AG04449 (cell line): ENCODE data around the gene TBXA2R.
A peak's percentile ranks its signal among the peaks of the same experiment; 100 is the strongest.

Source experiments
- CTCF ChIA-PET: fragments of 350-600 bp; formaldehyde crosslinking; extraction: SDS; loops from one replicate; lab custom pipeline; 2021; ENCODE audit warnings: antibody characterized with exemption; lab: Yijun Ruan, JAX
- POLR2A ChIA-PET: fragments of 400-600, 350-600 bp; formaldehyde crosslinking; extraction: SDS; loops from one replicate; lab custom pipeline; 2020; ENCODE audit warnings: antibody characterized with exemption, inconsistent platforms; lab: Yijun Ruan, JAX
- DNase-seq: peaks from one replicate; pipeline ENCODE4 v3.0.0-alpha.2; 2010; ENCODE audit warnings: low read depth, low spot score
- H3K4me3 ChIP-seq: 2 replicates; pipeline ENCODE4 v1.5.1; 2011; ENCODE audit warnings: low read depth, mild to moderate bottlenecking, control low read depth, low read length
- TF ChIP-seq, protein P1 (sequence below): IDR thresholded peaks from one replicate; pipeline ENCODE4 v1.5.1; 2011; ENCODE audit warnings: mild to moderate bottlenecking, moderate library complexity, low read length, control low read depth, inconsistent platforms; ENCODE audit not compliant: insufficient read depth; ENCODE audit errors: missing control alignments

TBXA2R gene

DNA sequence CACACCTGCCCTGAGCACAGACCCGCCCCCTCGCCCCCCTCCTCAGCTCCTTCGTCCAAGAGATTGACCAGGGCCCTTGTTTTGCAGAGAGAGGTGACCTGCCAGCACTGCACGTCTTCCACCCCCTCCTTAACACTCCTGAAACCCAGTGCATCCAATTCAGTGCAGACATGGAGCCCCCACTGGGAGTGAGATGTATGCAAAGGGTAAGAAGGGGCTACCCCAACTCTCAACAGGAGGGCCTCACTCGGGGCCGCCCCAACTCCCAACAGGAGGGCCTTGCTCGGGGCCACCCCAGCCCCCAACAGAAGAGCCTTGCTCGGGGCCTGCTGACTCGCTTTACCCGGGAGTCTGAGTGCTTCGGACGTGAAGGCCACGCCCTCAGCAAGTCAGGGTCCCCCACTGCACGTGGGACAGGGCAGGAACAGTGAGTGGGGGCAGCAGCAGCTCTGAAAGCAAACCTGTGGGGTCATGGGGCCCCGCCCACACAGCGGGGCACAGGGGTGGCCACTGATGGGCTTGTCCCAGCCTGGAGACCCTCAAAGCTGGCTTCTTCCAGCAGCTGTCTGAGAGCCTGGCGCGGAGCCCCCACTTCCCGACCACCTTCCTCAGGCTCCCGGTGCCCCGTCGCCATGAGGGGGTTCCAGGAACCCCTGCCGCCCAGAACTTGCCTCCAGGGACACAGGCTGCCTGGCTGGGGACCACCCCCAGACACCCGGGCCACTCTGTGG lies 14.3 kb upstream of the TBXA2R start:
- DNase-seq, result no peak
- ChIA-PET CTCF (interaction anchor here (1.5 to 7.1 kb wide), 5 partner anchors 12 to 316 kb away, joined by 5 to 54 read pairs (median 10); partner anchors contain the start of gene GIPC3), POLR2A (interaction anchor here (1.6 kb wide), 1 partner anchor 13 kb away, joined by 5 read pairs; no protein-coding TSS in a partner anchor)
- H3K4me3 ChIP-seq, result no peak overlapping the region
- TF ChIP-seq, protein P1, sequence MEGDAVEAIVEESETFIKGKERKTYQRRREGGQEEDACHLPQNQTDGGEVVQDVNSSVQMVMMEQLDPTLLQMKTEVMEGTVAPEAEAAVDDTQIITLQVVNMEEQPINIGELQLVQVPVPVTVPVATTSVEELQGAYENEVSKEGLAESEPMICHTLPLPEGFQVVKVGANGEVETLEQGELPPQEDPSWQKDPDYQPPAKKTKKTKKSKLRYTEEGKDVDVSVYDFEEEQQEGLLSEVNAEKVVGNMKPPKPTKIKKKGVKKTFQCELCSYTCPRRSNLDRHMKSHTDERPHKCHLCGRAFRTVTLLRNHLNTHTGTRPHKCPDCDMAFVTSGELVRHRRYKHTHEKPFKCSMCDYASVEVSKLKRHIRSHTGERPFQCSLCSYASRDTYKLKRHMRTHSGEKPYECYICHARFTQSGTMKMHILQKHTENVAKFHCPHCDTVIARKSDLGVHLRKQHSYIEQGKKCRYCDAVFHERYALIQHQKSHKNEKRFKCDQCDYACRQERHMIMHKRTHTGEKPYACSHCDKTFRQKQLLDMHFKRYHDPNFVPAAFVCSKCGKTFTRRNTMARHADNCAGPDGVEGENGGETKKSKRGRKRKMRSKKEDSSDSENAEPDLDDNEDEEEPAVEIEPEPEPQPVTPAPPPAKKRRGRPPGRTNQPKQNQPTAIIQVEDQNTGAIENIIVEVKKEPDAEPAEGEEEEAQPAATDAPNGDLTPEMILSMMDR, result no peak

DNA sequence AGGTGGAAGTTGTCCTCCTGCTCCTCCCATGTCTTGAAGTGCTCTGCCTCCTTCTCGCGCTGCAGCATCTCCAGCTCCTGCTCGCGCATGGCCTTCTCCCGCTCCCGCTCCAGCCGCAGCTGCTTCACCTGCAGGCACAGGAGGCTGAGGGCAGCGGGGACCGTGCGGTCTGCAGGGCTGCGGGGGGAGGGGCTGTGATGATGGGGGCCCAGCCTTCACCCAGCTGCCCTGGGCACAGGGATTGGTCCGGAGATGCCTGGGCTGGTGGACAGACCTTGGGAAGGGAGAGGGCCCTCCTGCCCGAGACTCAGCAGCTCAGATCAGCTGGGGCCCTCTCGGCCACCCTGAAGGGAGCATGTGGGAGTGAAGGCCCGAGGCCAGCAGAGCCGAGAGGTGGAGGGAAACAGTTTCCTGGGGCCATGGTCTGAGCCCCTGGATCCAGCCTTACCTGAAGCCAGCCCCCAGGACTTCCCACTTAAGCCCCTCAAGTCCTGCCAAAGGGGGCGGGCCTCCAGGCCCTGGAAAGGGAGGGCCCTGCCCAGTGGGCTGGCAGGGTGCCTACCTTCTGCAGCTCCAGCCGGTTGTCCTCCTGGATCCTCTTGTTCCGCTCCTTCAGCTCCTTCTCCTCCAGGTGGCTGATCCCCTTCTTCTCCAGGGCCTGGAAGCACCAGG lies 13.6 kb upstream of the TBXA2R start:
- ChIA-PET CTCF (interaction anchor here (1.5 to 7.1 kb wide), 4 partner anchors 11 to 315 kb away, joined by 5 to 54 read pairs (median 24); partner anchors contain the start of gene GIPC3), POLR2A (interaction anchor here (1.6 kb wide), 1 partner anchor 12 kb away, joined by 5 read pairs; no protein-coding TSS in a partner anchor)
- TF ChIP-seq, protein P1, result no peak

DNA sequence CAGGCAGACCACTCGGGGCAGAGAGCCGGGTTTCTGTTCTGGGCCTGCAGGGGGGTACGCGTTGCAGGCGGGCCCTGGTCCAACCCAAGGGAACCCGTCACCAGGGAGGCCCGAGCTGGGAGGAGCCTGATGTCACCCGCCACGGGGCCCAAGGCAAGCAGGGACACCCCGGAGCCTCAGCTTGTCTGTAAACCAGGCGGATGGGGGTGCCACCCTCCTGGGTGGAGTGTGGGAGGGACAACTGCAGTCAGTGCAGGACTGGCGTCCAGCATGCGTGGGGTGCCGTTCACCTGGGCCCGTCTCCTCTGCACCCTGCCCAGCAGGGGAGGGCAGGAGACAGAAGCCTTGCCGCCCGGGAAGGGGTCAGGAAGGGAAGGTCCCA lies 12.9 kb upstream of the TBXA2R start:
- TF ChIP-seq, protein P1, result no peak
- H3K4me3 ChIP-seq, result no peak overlapping the region
- CTCF ChIA-PET, result interaction anchor here (1.2 to 7.1 kb wide), 6 partner anchors 11 to 74 kb away, joined by 3 to 54 read pairs (median 6); partner anchors contain the start of gene GIPC3

More for the DNA sequence above, 13.6 kb upstream of the TBXA2R start:
- H3K4me3 ChIP-seq, result no peak overlapping the region
- DNase-seq, result no peak

DNA sequence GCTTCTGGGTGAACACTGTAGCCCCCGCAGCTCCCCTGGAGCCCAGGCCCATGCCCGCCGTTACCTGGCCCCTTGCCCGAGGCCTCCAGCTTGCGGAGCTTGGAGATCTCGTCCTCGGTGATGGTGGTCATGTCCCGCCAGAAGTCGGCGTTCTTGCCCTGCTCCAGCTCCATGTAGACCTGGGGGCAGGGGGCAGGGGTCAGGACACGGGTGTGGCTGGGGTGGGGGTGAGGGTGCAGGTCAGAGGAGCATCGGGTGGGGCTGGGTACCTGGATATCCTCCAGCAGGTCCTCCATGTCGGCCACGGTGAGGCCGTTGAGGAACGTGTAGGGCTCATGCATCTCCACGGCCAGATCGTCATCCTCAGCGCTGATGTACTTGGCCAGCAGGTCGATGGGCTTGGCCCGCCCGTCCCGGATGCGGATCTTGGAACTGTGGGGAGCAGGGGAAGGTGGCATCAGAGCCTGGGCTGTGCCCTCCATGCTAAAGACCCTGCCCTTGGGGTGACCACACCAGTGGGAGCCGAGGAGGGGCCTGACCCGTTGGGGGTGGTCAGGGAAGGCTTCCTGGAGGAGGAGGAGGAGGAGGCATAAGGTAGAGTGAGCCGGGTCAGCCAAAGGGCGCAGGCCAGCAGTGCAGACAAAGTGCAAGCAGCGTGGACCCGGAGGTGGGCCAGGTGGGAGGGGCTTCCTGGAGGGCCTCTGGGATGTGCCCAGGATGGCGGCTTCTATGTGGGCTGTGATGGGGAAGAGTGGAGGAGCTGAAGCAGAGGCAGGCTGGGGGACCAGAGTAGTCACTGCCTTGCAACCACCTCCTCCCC lies 12.3 kb upstream of the TBXA2R start:
- DNase-seq, result no peak
- H3K4me3 ChIP-seq, result no peak overlapping the region
- TF ChIP-seq, protein P1, result no peak
- ChIA-PET POLR2A (no interaction called here), CTCF (interaction anchor here (0.8 to 7.1 kb wide), 11 partner anchors 9 to 112 kb away, joined by 3 to 54 read pairs (median 3); partner anchors contain the start of genes GIPC3 and TEKTIP1)

More for the DNA sequence above, 12.9 kb upstream of the TBXA2R start:
- no peak for DNase-seq
- POLR2A ChIA-PET, result no interaction called here

DNA sequence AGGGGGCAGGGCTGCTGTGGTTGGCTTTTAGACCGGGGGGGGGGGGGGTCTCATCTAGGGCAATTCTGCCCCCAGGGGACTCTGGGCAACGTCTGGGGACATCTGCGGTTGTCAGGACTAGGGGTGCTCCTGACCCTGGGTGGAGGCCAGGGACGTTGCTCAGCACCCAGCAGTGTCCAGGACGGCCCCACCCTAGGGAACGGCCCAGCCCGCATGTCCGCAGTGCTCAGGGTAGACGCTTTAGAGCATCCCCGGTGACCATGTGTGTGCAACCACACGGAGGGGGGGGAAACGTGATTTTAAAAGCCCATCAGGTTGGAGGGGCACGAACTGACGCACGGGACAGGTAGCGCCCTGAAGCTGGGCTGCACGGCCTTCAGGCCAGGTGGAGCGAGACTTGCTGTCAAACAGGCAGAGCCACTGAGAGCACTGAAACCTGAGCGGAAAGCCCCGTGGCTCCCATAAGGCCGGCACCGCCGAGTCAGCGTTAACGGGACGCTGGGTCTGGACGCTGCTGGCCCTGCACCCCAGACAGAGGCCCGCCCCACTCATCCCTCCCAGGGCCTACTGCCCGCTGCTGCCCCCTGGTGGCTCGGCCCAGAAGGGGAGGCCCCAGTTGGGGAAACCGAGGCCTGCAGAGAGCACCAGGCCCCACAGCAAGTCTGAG lies 11.6 kb upstream of the TBXA2R start:
- ChIA-PET POLR2A (no interaction called here), CTCF (interaction anchor here (0.8 to 7.1 kb wide), 11 partner anchors 9 to 112 kb away, joined by 3 to 54 read pairs (median 3); partner anchors contain the start of genes GIPC3 and TEKTIP1)
- H3K4me3 ChIP-seq, result no peak overlapping the region
- TF ChIP-seq, protein P1, result peak; percentile 90
- DNase-seq, result no peak
